Rectal smooth muscle tissue (tissue), 1 donor: Measurements from ENCODE around the gene GPRC5A.
A peak's percentile ranks its signal among the peaks of the same experiment; 100 is the strongest.

Source experiments
- H3K27ac ChIP-seq: one replicate; pipeline ENCODE4 v1.7.0; 2013; ENCODE audit warnings: low read depth, low read length, inconsistent platforms
- H3K27me3 ChIP-seq: one replicate; pipeline ENCODE4 v1.7.0; 2013; ENCODE audit warnings: low read length; ENCODE audit not compliant: control insufficient read depth, insufficient read depth
- H3K36me3 ChIP-seq: one replicate; pipeline ENCODE4 v1.7.0; 2013; ENCODE audit warnings: low read length; ENCODE audit not compliant: control insufficient read depth, insufficient read depth
- H3K4me1 ChIP-seq: one replicate; pipeline ENCODE4 v1.7.0; 2013; ENCODE audit warnings: low read length; ENCODE audit not compliant: control insufficient read depth, insufficient read depth
- H3K4me3 ChIP-seq: one replicate; pipeline ENCODE4 v1.7.0; 2013; ENCODE audit warnings: low read length
- H3K9ac ChIP-seq: one replicate; pipeline ENCODE4 v1.7.0; 2013; ENCODE audit warnings: low read length

Gene GPRC5A

DNA sequence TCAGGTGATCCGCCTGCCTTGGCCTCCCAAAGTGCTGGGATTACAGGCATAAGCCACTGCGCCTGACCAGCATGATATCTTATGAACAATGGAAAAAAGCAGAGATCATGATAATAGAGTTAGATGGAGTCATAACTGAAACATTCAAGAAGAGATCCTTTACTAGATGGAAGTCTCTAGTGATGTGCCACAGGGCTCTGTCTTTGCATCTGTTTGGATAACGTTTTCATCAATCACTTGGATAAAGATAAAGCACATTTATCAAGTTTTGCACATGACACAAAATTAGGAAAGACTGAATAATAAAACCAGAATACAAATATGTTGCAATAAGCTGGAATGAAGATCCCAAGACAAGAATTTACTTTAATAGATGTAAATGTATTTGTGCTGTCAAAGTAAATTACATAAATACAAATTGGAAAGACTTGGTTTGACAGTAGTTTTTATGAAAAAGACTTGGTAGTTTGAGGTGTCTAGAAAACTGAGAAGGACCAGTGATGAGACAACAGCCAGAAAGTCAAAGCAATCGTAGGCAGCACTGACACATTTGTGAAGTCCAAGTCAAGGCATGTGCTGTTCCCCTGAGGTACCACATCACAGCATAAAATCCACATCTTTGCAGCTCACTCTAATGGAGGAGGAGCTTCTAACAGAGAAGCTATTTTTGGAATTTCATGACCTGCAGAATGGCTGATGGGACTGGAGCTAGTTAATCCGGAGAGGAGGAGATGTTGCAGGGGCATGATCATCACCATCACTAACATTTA lies 28.5 kb downstream of the GPRC5A start:
- H3K27ac ChIP-seq, result no peak overlapping the region
- no peaks in the 10 kb centered on the region for H3K36me3 ChIP-seq
- H3K4me3 ChIP-seq, result no peak overlapping the region
- no peaks in the 10 kb centered on the region for H3K4me1 ChIP-seq
- H3K9ac ChIP-seq, result no peak overlapping the region
- no peaks in the 10 kb centered on the region for H3K27me3 ChIP-seq

GRCh38 chr12:12922191-12922616 lies 30.8 kb downstream of the GPRC5A start:
- no peak overlapping the region for H3K9ac ChIP-seq
- H3K4me1 ChIP-seq, result no peaks in the 10 kb centered on the region
- H3K27me3 ChIP-seq, result no peaks in the 10 kb centered on the region
- no peak overlapping the region for H3K4me3 ChIP-seq
- H3K36me3 ChIP-seq, result no peaks in the 10 kb centered on the region
- H3K27ac ChIP-seq, result no peak overlapping the region

DNA sequence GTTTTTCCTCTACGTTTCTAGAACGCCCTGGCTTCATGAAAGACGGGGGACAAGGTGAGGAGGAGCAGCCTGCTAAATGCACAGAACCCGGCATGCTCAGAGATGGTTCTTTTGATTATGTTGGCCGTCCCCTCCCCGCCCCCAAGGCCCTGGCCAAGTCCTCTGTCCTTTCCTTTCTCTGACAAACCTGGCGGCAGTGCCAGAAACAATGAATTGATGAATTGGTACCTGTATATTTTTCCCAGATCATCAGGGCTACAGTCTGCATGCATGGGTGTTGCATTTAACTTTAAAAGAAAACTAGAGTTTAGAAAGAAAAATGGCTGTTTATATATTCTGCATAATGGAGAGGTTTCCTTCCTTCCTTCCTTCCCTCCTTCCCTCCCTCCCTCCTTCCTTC lies 31.6 kb downstream of the GPRC5A start:
- no peaks in the 10 kb centered on the region for H3K4me1 ChIP-seq
- no peaks in the 10 kb centered on the region for H3K27me3 ChIP-seq
- H3K9ac ChIP-seq, result no peak overlapping the region
- H3K36me3 ChIP-seq, result no peaks in the 10 kb centered on the region
- H3K27ac ChIP-seq, result no peak overlapping the region
- H3K4me3 ChIP-seq, result no peak overlapping the region

DNA sequence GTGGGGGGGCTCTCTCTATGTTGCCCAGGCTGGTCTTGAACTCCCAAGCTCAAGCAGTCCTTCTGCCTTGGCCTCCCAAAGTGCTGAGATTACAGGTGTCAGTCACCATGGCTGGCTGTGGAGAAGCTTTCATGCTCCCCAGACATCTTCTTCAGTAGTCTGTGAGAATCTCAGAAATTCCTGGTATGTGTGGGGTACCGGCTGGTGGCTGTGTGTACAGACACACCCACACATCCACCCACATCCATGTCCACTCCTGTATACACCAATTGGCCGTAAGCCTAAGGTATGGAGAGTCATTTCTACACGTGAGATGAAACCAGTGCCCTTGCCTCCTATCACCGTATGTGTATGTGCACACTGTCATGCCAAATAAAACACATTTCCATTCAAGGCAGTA lies 32.8 kb downstream of the GPRC5A start:
- H3K4me3 ChIP-seq, result no peak overlapping the region
- no peaks in the 10 kb centered on the region for H3K27me3 ChIP-seq
- H3K27ac ChIP-seq, result no peak overlapping the region
- H3K36me3 ChIP-seq, result no peaks in the 10 kb centered on the region
- no peak overlapping the region for H3K9ac ChIP-seq
- H3K4me1 ChIP-seq, result no peaks in the 10 kb centered on the region

- Histone ChIP-seq H3K4me3 (no peak overlapping the region), H3K27ac (no peak overlapping the region), H3K27me3 (no peaks in the 10 kb centered on the region), H3K9ac (no peak overlapping the region), H3K4me1 (no peaks in the 10 kb centered on the region), H3K36me3 (no peaks in the 10 kb centered on the region)
These were observed 34.0 kb downstream of the GPRC5A start for GRCh38 chr12:12925388-12925787.

DNA sequence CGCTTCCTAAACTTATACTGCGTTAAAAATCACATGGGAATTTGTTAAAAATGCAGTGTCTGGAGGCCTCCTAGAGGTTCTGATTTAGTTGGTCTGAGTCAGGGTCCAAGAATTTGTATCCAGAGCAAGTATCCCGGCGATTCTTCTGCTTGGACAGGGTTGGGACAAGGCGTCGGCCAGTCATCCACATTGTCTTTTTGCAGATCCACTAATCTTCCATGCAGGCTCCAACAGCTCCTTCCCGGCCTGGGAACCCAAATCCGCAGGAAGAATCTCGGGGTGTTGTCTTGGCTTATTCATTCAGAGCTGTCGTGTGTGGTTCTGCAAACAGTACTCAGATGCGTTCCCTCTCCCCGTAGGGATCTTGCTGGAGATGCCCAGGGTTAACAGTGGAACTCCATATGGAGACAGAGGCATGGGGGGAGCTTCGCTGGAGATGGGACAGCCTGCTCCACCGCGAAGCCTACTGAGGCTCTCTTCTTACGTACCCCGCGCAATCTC lies 35.3 kb downstream of the GPRC5A start:
- Histone ChIP-seq H3K9ac (no peak overlapping the region), H3K4me3 (no peak overlapping the region), H3K27ac (no peak overlapping the region)

DNA sequence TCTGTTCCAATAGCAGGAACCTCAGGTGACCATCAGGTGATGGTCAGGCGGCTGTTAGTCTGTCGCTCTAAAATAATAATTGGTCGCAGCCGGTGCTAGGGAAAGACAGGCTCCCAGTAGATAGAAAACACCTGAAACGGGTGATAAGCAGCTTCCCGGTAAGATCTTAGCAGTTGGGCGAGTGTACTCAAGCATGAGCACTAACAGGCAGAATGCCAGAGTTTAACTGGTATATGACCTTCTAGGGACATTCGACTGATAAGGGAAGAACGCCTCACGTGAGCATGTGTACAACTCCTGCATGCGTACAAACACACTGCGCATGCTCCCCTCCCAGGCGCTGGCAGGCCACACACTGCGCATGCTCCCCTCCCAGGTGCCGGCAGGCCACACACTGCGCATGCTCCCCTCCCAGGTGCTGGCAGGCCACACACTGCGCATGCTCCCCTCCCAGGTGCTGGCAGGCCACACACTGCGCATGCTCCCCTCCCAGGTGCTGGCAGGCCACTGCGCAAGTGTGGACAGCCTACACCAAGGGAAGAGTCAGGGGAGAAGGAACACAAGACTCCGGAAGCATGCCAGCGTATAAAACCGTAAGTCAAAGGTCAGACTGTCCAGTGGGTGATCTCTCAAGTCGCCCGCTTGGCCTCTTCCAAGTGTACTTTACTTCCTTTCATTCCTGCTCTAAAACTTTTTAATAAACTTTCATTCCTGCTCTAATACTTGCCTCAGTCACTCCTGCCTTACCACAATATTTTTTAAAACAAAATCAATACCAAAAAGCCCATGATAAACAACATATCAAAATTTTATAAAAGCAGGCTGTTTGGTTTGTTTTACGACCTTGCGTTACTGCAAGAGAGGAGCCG lies 36.1 kb downstream of the GPRC5A start:
- no peak overlapping the region for H3K9ac ChIP-seq
- peak overlapping the region; percentile 21 for H3K4me3 ChIP-seq
- no peaks in the 10 kb centered on the region for H3K36me3 ChIP-seq
- no peak overlapping the region for H3K27ac ChIP-seq
- no peaks in the 10 kb centered on the region for H3K27me3 ChIP-seq
- no peaks in the 10 kb centered on the region for H3K4me1 ChIP-seq

More for the DNA sequence above, 35.3 kb downstream of the GPRC5A start:
- Histone ChIP-seq H3K27me3 (no peaks in the 10 kb centered on the region), H3K4me1 (no peaks in the 10 kb centered on the region), H3K36me3 (no peaks in the 10 kb centered on the region)

DNA sequence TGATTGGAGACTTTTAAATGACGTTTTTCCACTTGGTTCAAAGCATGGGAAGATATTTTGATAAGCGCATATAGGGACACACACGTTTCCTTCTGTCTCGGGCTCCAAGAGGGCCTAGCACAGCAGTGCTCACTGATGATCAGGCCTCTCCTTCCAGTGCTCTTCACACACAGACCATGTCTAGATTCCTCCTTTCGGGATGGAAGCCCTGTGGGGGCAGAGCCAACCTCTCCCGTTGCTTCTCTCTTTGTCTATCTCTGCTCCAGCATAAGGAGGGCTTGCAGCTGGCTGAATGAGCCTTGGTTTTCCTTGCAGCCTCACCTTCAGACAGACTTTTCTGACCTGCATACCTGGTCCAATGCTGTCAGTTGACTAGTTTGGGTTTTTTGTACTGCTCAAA lies 38.3 kb downstream of the GPRC5A start:
- Histone ChIP-seq H3K27ac (no peak overlapping the region), H3K36me3 (no peaks in the 10 kb centered on the region), H3K27me3 (no peaks in the 10 kb centered on the region), H3K4me3 (no peak overlapping the region), H3K9ac (no peak overlapping the region), H3K4me1 (no peaks in the 10 kb centered on the region)

DNA sequence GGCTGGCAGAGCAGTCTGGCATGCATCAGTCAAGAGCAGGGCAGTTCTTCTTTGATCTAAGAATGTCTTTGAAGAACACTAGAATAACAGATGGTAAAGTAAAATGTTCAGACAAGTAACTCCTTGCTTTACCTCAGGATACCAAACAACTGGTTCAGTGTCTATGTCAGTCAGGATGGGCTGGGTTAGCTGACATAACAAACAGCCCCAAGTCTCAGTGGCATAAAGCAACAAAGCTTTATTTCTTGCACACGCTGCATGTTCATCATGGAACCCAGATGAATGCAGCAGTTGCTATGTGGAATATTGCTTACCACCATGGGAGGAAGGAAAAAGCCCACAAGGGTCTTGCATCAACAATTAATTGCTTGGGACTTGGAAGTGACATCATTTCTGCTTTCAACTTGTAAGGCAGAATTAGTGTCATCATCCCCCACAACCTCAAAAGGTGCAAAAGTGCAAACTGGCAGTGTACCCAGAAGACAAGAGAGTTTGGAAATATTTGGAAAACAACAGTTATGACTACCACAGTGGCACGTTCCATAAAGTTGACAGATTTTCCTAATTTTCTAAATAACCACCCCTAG lies 39.4 kb downstream of the GPRC5A start:
- H3K4me3 ChIP-seq, result no peak overlapping the region

GRCh38 chr12:12933742-12934141 lies 42.4 kb downstream of the GPRC5A start:
- no peaks in the 10 kb centered on the region for H3K27me3 ChIP-seq
- H3K4me1 ChIP-seq, result no peaks in the 10 kb centered on the region
- H3K4me3 ChIP-seq, result no peak overlapping the region
- no peak overlapping the region for H3K9ac ChIP-seq
- no peaks in the 10 kb centered on the region for H3K36me3 ChIP-seq
- no peak overlapping the region for H3K27ac ChIP-seq

More for the DNA sequence above, 39.4 kb downstream of the GPRC5A start:
- Histone ChIP-seq H3K4me1 (no peaks in the 10 kb centered on the region), H3K36me3 (no peaks in the 10 kb centered on the region), H3K9ac (no peak overlapping the region), H3K27ac (no peak overlapping the region), H3K27me3 (no peaks in the 10 kb centered on the region)

- Histone ChIP-seq H3K9ac (no peak overlapping the region), H3K4me1 (no peaks in the 10 kb centered on the region), H3K4me3 (no peak overlapping the region), H3K27me3 (no peaks in the 10 kb centered on the region), H3K36me3 (no peaks in the 10 kb centered on the region), H3K27ac (no peak overlapping the region)
These were observed 43.2 kb downstream of the GPRC5A start for GRCh38 chr12:12934556-12934955.

DNA sequence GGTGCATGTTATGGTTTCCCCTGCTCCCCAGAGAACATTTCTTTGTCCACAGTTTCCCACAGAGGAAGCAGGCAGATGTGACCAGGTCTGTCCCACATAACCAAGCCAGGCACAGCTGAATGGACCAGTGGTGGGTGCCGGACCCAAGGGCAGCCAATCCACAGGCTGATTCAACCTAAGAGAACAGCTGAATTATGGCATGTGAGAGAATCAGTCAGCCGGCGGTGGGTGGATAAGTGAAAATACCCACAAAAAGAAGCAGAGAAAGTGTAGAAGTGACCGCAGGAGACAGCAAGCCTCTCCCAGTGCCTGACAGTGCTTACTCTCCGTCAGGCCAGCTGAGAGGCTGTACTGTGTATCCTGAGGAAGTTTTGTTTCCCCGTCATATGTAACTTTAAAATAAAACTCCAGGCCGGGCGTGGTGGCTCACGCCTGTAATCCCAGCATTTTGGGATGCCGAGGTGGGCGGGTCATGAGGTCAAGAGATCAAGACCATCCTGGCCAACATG lies 45.7 kb downstream of the GPRC5A start:
- Histone ChIP-seq H3K27ac (no peak overlapping the region), H3K4me1 (no peaks in the 10 kb centered on the region), H3K27me3 (no peaks in the 10 kb centered on the region)

More for the DNA sequence above, 45.7 kb downstream of the GPRC5A start:
- Histone ChIP-seq H3K9ac (no peak overlapping the region), H3K36me3 (no peaks in the 10 kb centered on the region), H3K4me3 (no peak overlapping the region)
